SK-N-MC (cell line): ENCODE data around the gene S100A5.

Experiments used
- DNase-seq: peaks from one replicate; pipeline ENCODE4 v3.0.0-alpha.2; 2011; ENCODE audit warnings: low read depth, low spot score
- H3K27ac ChIP-seq: fragments of 200-600 bp; sonication (generic); 2 replicates; pipeline ENCODE4 v1.5.1; 2016; ENCODE audit warnings: mixed run types
- H3K36me3 ChIP-seq: fragments of 200-600 bp; sonication (generic); 2 replicates; pipeline ENCODE4 v1.6.1; 2017; ENCODE audit warnings: antibody characterized with exemption, low read length, mixed read lengths; ENCODE audit not compliant: insufficient read depth
- H3K4me3 ChIP-seq: fragments of 200-600 bp; sonication (generic); 2 replicates; pipeline ENCODE4 v1.5.1; 2016
- H3K9ac ChIP-seq: fragments of 200-600 bp; sonication (generic); 2 replicates; pipeline ENCODE4 v1.8.0; 2017; ENCODE audit warnings: mixed run types, mixed read lengths; ENCODE audit not compliant: insufficient read length
- H3K9me3 ChIP-seq: fragments of 200-600 bp; sonication (generic); 2 replicates; pipeline ENCODE4 v1.6.1; 2017; ENCODE audit warnings: low read depth, mild to moderate bottlenecking, antibody characterized with exemption, low read length, moderate library complexity, mixed read lengths
- EZH2 ChIP-seq: fragments of 200-600 bp; sonication (generic); IDR thresholded peaks from one replicate; pipeline ENCODE4 v1.6.1; 2017; ENCODE audit warnings: antibody characterized with exemption
- FOXP2 ChIP-seq: optimal IDR thresholded peaks from 2 replicates; pipeline ENCODE3; 2011; ENCODE audit warnings: mild to moderate bottlenecking, moderate library complexity; ENCODE audit not compliant: insufficient read depth; ENCODE audit errors: extremely low read length, control extremely low read depth
- POLR2AphosphoS5 ChIP-seq: IDR thresholded peaks from 2 replicates; pipeline ENCODE4 v1.6.1; 2012; ENCODE audit warnings: mild to moderate bottlenecking, low read depth, low read length, borderline replicate concordance

S100A5 gene

GRCh38 chr1:153561466-153561985 lies 20.8 kb upstream of the S100A5 start:
- DNase-seq: no peak
- H3K4me3 ChIP-seq: no peak overlapping the region
- no peaks in the 10 kb centered on the region for H3K9me3 ChIP-seq
- H3K36me3 ChIP-seq: no peaks in the 10 kb centered on the region
- TF ChIP-seq EZH2 (no peak), POLR2AphosphoS5 (no peak), FOXP2 (no peak)
- no peak overlapping the region for H3K27ac ChIP-seq
- no peak overlapping the region for H3K9ac ChIP-seq

GRCh38 chr1:153560771-153561465 lies 20.2 kb upstream of the S100A5 start:
- Histone ChIP-seq H3K4me3 (no peak overlapping the region), H3K27ac (no peak overlapping the region), H3K36me3 (no peaks in the 10 kb centered on the region), H3K9ac (no peak overlapping the region), H3K9me3 (no peaks in the 10 kb centered on the region)
- no peak for DNase-seq
- TF ChIP-seq FOXP2 (no peak), EZH2 (no peak), POLR2AphosphoS5 (no peak)

GRCh38 chr1:153560241-153560640 lies 19.5 kb upstream of the S100A5 start:
- DNase-seq: no peak
- Histone ChIP-seq H3K9me3 (no peaks in the 10 kb centered on the region), H3K36me3 (no peaks in the 10 kb centered on the region), H3K27ac (no peak overlapping the region), H3K9ac (no peak overlapping the region), H3K4me3 (no peak overlapping the region)
- no peak for TF ChIP-seq FOXP2
- TF ChIP-seq POLR2AphosphoS5: no peak
- TF ChIP-seq EZH2: no peak

- TF ChIP-seq POLR2AphosphoS5 (no peak), FOXP2 (no peak), EZH2 (no peak)
- H3K9me3 ChIP-seq: no peaks in the 10 kb centered on the region
- H3K27ac ChIP-seq: no peak overlapping the region
- H3K4me3 ChIP-seq: no peak overlapping the region
- no peaks in the 10 kb centered on the region for H3K36me3 ChIP-seq
- no peak for DNase-seq
- H3K9ac ChIP-seq: no peak overlapping the region
Measured at GRCh38 chr1:153557877-153558276, 17.1 kb upstream of the S100A5 start.

- Histone ChIP-seq H3K9ac (no peak overlapping the region), H3K36me3 (no peaks in the 10 kb centered on the region), H3K9me3 (no peaks in the 10 kb centered on the region), H3K4me3 (no peak overlapping the region), H3K27ac (no peak overlapping the region)
- no peak for TF ChIP-seq EZH2
- no peak for TF ChIP-seq FOXP2
- no peak for TF ChIP-seq POLR2AphosphoS5
- no peak for DNase-seq
Measured at GRCh38 chr1:153556348-153556747, 15.6 kb upstream of the S100A5 start.

- Histone ChIP-seq H3K4me3 (no peak overlapping the region), H3K9me3 (no peaks in the 10 kb centered on the region), H3K27ac (no peak overlapping the region), H3K36me3 (no peaks in the 10 kb centered on the region), H3K9ac (no peak overlapping the region)
- DNase-seq: no peak
- no peak for TF ChIP-seq POLR2AphosphoS5
- TF ChIP-seq EZH2: no peak
- TF ChIP-seq FOXP2: no peak
Measured at GRCh38 chr1:153553830-153554541, 13.3 kb upstream of the S100A5 start.

- Histone ChIP-seq H3K27ac (no peak overlapping the region), H3K9me3 (no peaks in the 10 kb centered on the region), H3K4me3 (no peak overlapping the region), H3K9ac (no peak overlapping the region), H3K36me3 (no peaks in the 10 kb centered on the region)
- no peak for DNase-seq
- TF ChIP-seq EZH2 (no peak), FOXP2 (no peak), POLR2AphosphoS5 (no peak)
Measured at GRCh38 chr1:153553096-153553495, 12.4 kb upstream of the S100A5 start.

- no peak overlapping the region for H3K9ac ChIP-seq
- no peaks in the 10 kb centered on the region for H3K36me3 ChIP-seq
- no peak for DNase-seq
- no peak overlapping the region for H3K27ac ChIP-seq
- no peak overlapping the region for H3K4me3 ChIP-seq
- TF ChIP-seq POLR2AphosphoS5 (no peak), EZH2 (no peak), FOXP2 (no peak)
- H3K9me3 ChIP-seq: no peaks in the 10 kb centered on the region
Measured at GRCh38 chr1:153552335-153552734, 11.6 kb upstream of the S100A5 start.
